Astrocyte of the cerebellum (primary cell): ENCODE results near the gene HDGFL2.

Experiments
- DNase-seq: peaks from one replicate; pipeline ENCODE4 v3.0.0-alpha.2; 2011; ENCODE audit warnings: low read depth
- H3K4me3 ChIP-seq: 2 replicates; pipeline ENCODE4 v1.5.1; 2011; ENCODE audit warnings: mild to moderate bottlenecking, low read depth, low read length, moderate library complexity
- CTCF ChIP-seq: IDR thresholded peaks from 2 replicates; pipeline ENCODE4 v1.5.1; 2012; ENCODE audit warnings: low read length, low read depth, moderate library complexity, mild to moderate bottlenecking; ENCODE audit errors: missing control alignments
- in situ Hi-C: cut with HindIII; loops from 2 replicates; pipeline ENCODE4 v1.10.0; 2017; ENCODE audit warnings: low sequenced_read_pairs

HDGFL2 gene

GRCh38 chr19:4498694-4499093, 26.6 kb downstream of the HDGFL2 start:
- in situ Hi-C loops: no loop called here

GRCh38 chr19:4499318-4499717, 27.2 kb downstream of the HDGFL2 start:
- no peak for DNase-seq
- in situ Hi-C loops: no loop called here
- no peak for TF ChIP-seq CTCF
- no peak overlapping the region for H3K4me3 ChIP-seq

More at GRCh38 chr19:4498694-4499093, 26.6 kb downstream of the HDGFL2 start:
- no peak for DNase-seq
- no peak for TF ChIP-seq CTCF
- no peak overlapping the region for H3K4me3 ChIP-seq

- H3K4me3 ChIP-seq: no peak overlapping the region
- no peak for TF ChIP-seq CTCF
- no peak for DNase-seq
- in situ Hi-C loops: no loop called here
These were observed 27.8 kb downstream of the HDGFL2 start for GRCh38 chr19:4499855-4500254.

- H3K4me3 ChIP-seq: no peak overlapping the region
- in situ Hi-C loops: no loop called here
- no peak for DNase-seq
- no peak for TF ChIP-seq CTCF
These were observed 28.9 kb downstream of the HDGFL2 start for GRCh38 chr19:4500841-4501591.

GRCh38 chr19:4501691-4502090, 29.6 kb downstream of the HDGFL2 start:
- H3K4me3 ChIP-seq: no peak overlapping the region
- DNase-seq: no peak
- in situ Hi-C loops: no loop called here
- no peak for TF ChIP-seq CTCF

- in situ Hi-C loops: no loop called here
- DNase-seq: no peak
- no peak for TF ChIP-seq CTCF
- H3K4me3 ChIP-seq: no peak overlapping the region
These were observed 30.4 kb downstream of the HDGFL2 start for GRCh38 chr19:4502282-4503131.
